Pulmonary artery endothelial cell (primary cell): ENCODE results near the gene OR4D2. TPM values are rescaled to one million over a fixed set of nuclear protein-coding genes. Genes with fewer than 3 reads are reported as not detected.

Source experiments
- DNase-seq: peaks from one replicate; pipeline ENCODE4 v3.0.0-alpha.2; 2011; ENCODE audit warnings: low read depth, low spot score
- total RNA-seq: library from RNA; depleted of rRNA; stranded (reverse); fragments of >200 nt; gene quantifications from 2 replicates; pipeline ENCODE4 v1.2.3, GENCODE V29; 2014

Gene OR4D2
- total RNA-seq, 1 donor from 2014 or later = not detected

DNA sequence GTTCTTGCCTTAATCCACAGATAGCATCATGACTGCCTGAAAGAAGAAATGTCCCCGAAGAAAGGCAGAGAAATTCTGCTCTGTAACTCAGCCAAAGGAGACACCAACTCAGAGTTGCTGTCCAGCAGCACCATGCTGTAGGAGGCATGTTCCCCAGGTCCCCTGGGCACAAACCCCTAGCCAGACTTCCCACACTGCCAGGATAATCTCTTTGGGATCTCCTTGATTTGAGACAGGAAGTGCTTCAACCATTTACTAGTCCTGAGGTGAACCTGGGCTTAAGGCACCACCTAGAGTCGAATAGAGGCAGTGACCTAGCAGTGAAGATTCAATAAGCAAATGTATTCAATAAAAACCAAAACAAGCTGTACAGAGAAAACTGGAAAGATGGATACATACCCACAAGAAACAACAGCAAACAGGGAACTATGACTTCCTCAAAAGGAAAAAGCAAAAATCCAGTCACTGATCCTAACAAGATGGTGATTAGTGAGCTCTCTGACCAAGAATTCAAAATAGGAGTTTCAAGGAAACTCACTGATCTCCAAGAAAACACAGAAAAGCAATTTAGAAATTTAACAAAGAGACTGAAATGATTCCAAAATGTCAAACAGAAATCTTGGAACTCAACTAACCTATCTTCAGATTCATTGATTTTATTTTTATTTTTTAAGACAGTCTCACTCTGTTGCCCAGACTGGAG lies 5.7 kb downstream of the OR4D2 start:
- no peak for DNase-seq

- DNase-seq = no peak
Measured at GRCh38 chr17:58174871-58175270, 8.1 kb downstream of the OR4D2 start.

DNA sequence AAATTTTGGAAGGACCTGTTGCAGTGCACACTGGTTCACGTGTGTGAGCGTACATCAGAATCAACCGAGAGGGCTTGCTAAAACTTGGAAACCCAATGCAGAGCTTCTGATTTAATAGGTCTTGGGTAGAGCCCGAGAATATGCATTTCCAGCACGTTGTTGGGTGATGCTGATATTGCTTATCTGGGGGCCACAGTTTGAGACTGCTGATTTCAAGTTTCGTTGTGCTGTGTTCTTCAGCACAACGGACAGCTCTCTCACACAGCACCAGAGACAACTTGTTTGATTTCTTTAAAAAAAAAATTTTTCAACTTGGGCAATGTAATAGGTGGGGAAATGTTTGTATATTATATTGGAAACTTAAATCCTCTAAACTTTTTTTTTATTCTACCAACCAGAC lies 9.4 kb downstream of the OR4D2 start:
- no peak for DNase-seq

DNA sequence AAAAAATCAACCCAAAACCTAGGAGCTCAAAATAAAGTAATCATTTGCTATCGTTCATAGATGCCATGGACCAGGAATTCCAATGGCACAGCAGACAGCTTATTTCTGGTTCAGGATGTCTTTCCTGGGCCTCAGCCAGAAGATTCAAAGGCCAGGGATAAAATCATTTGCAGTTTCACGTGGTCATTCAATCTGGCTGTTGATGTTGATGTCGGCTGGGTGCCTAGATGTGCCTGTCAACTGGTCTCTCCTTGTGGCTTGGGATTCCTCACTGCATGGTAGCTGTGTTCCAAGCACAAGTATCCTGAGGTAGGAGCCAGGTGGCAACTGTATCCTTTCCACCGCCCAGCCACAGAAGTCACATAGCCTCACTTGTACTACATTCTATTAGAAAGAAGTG lies 15.0 kb downstream of the OR4D2 start:
- DNase-seq = no peak

DNA sequence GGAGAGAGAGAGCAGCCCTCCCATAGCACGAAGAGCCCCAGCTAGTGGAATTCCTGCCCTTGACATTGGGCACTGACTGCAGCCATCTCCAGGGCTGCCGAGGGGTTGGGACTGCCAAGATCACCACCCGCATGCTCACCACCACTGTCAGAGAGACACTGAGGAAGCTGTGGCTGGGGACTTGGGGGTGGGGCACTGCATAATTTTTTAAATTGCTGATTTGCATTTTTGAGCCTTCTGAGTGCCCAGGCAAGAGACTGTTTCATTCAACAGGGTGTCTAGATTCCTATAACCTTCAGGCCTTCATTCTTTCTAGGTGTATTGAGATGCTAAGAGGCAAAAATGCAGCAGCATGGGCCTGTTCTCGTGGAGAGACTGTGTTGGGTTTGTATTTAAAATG lies 16.7 kb downstream of the OR4D2 start:
- no peak for DNase-seq

DNA sequence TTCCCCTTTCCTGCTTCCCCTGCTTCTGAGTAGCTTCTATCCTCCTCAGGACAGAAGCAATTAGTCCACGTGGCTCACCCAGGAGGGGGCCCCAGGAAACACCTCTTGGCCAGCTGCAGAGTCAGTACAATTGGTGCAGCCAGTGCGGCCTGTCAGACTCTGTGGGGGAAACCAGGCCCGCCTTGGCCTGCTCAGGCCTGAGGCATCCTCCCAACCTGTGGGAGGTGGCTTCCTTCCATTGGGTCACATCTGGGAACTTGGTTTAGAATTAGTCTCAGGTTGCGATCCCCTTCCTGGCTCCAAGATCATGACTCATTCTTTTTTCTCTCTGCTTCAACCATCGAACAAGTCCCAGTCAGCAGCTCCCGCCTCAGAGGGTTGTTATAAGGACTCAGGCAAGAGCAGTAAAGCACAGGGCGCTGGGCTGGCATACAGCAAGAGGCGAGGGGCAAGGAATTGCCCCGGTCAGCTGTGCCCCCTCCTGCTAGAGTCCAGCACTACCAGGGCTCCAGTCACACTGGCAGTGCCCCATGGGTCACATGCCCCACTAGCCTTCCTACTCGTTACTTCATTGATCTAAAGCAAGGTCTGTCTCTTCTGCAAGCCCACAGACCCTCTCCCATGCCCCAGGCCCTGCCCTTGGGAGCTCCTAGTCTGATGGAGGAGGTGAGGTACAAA lies 17.7 kb downstream of the OR4D2 start:
- no peak for DNase-seq

- no peak for DNase-seq
Measured at GRCh38 chr17:58184986-58185761, 18.4 kb downstream of the OR4D2 start.

- DNase-seq = no peak
Measured at GRCh38 chr17:58186591-58186990, 19.8 kb downstream of the OR4D2 start.

DNA sequence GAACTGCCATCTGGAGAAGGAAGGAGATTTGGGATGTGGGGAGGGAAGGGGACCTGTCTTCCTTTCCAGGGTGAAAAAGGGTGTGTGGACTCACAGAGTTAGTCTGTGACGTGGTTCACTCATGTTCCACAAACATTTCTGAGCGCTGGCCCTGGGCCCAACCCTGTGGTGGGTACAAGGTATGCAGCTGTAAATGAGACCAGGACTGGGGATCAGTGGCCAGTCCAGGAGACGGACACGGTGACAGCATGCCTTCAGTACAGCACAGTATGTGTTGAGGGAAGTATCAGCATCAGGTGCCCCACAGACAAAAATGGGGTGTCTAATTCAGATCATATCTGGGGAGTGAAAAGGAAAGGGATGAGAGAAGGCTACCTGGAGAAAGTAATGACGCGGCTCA lies 20.3 kb downstream of the OR4D2 start:
- no peak for DNase-seq

GRCh38 chr17:58187675-58188074 lies 20.9 kb downstream of the OR4D2 start:
- DNase-seq = no peak

DNA sequence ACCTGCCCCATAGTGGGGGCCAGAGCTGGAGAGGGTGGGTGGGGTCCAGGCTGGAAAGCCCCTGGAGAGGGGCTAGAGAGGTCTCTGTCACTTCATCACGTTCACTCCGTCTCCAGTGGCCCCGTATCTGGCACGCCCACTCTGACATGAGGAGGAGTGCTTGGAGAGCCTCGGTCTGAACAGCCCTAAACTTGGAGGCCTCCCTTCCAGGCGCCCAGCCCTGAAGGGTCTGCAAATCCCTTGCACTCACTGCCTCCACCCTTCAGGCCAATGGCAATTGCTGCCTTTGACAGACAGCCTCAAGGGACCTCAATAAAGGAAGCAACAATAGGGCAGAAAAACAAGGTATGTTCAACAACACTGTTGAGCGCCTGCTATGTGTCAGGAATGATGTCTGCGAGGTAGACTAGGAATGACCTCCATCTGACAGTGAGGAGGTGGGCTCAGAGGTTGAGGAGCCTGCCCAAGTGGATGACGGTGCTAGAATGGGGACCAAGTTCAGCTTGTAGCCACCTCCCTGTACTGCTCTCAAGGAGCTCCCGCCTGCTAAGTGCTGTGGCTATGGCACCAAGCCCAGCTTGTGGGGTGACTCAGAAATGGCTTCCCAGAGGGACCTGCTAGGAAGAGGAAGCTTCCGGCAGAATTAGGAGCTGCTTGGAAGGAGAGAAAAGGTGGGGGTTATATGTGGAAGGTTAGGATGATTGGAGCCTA lies 22.8 kb downstream of the OR4D2 start:
- DNase-seq = no peak

DNA sequence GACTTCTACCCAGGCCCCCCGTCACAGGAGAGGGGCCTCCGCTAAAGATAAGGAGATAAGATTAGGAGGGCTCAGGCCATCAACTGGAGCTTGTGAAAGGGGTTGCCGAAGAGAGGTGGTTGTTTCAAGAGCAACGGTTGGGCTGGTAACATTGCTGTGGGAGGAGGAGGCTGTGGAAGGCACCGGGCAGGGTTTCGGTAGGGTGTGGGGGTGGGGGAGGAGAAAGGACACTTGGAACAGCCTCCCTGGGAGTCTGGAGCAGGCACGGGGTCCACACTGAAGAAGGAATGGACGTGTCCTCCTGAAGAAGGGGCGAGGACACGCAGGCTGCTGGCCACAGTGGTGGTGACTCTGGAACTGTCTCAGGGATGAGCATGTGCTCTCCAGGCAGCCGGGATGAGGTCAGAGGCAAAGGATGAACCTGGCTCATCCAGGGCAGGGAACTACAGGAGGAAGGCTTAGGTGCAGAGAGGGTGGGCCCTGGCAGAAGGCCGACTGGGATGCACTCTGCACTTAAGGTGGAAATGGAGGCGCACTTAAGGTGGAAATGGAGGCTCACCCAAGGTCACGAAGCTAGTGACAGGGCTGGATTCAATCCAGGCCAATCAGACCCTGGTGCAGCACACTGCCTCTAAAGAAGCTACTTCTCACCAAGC lies 24.6 kb downstream of the OR4D2 start:
- DNase-seq = no peak

DNA sequence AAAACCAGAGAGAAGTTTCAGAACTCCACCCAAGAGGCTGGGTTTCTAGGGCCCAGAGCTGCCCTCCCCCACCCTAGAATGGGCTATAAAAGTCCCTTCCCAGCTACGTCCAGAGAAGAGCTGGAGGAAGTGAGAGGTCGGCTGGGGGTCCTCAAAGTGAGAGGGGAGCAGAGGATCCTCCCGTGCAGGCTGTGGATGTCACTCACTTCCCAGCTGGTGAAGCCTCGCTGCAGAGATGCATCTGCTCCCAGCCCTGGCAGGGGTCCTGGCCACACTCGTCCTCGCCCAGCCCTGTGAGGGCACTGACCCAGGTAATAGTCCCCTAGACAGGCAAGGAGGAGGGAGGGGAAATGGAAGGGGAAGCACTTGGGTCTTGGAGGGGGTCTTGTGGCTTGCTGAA lies 25.8 kb downstream of the OR4D2 start, which contains the start of gene EPX:
Gene EPX (plus strand): TSS at position 115 of the 400 bp plus-strand sequence. CDS start 121 bp downstream, at position 236.
- DNase-seq = no peak

GRCh38 chr17:58193641-58194255 lies 27.0 kb downstream of the OR4D2 start:
- DNase-seq = no peak

DNA sequence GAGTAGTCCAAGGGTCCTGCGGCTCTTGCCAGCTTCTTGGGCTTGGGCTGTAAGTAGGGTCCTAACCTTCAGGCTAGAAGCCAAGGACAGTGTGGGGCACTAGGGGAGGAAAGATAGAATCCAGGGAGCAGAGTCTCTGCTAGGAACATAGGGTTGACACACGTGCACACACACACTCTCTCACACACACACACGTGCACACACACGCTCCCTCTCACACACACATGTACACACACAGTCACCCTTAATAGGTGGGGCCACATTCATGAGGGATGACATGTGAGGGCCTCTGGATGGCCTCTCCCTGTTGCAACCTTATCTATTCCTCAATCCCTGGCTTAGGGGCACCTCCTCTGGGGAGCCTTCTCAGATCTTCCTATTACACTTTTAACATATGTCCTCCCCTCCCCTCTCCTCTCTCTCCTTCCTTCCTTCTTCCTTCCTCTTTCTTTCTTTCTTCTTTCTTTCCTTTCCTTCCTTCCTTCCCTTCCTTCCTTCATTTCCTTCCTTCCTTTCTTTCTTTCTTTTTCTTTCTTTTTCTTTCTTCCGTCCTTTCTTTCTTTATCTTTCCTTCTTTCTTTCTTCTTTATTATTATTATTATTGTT lies 28.8 kb downstream of the OR4D2 start:
- DNase-seq = no peak

DNA sequence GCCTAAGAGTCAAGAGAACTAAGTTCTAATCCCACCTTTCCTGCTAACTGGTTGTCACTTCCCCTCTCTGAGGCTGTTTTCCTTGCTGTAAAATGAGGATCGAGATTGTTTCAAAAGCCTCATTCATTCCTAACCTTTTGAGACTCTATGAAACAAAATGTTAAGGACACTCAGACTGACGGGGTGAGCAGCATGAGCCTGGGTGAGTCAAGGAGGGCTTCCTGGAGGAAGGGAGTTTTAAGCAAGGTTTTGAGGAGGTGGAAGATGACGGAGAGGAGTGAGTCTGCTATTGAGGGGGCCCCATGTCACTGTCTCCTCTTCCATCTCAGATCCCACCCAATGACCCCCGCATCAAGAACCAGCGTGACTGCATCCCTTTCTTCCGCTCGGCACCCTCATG lies 29.8 kb downstream of the OR4D2 start:
- no peak for DNase-seq

- no peak for DNase-seq
Measured at GRCh38 chr17:58200024-58200633, 33.3 kb downstream of the OR4D2 start.

GRCh38 chr17:58202859-58203258 lies 36.1 kb downstream of the OR4D2 start:
- DNase-seq = no peak

- DNase-seq = no peak
Measured at GRCh38 chr17:58204796-58205195, 38.0 kb downstream of the OR4D2 start.

DNA sequence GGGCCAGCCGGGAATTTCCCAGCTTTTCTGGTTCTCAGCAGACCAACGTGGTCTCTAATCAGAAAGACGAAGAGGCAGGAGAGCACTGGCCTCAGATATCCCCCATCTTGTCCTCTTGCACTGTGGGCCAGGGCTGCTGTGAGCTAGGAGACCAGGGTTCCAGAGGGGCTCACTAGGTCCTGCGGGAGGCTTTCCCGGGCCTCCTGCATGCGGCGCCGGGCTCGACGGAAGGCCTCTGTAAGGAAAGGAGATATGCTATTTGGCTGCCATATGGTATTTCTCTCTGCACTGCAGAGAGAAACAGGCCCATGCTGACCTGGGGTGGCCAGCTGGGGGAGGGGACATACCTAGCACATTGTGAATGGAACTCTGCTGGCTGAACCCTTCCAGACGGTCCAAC lies 39.2 kb downstream of the OR4D2 start:
- DNase-seq = no peak
